Stomach (tissue), 4 donors: ENCODE measurements around the gene C8B.

Experiments
- CTCF ChIP-seq, 7 experiments: fragments of 450-650 bp in 4 of 7; fragments of 200-600 bp in 3 of 7; sonication (generic) in 3 of 7; IDR thresholded peaks; one replicate each; pipeline ENCODE4 v1.5.1; 2016 to 2019; ENCODE audit warnings: antibody characterized with exemption in 7 of 7, control low read depth in 2 of 7, mild to moderate bottlenecking in 1 of 7
- EP300 ChIP-seq: sonication (generic); formaldehyde crosslinking; IDR thresholded peaks from one replicate; pipeline ENCODE4 v1.6.1; 2017; ENCODE audit warnings: antibody characterized with exemption
- POLR2A ChIP-seq, 4 donors: fragments of 450-650 bp; IDR thresholded peaks; one replicate each; pipeline ENCODE4 v1.6.1; 2016; ENCODE audit warnings: antibody characterized with exemption in 4 of 4, control low read depth in 2 of 4, mild to moderate bottlenecking in 1 of 4, moderate library complexity in 1 of 4
- POLR2AphosphoS5 ChIP-seq, 3 donors: sonication (generic); formaldehyde crosslinking; IDR thresholded peaks; one replicate each; pipeline ENCODE4 v1.6.1; 2016; ENCODE audit warnings: antibody characterized with exemption in 3 of 3

GRCh38 chr1:56968878-56969495 lies 3.2 kb upstream of the C8B start:
- no peak for TF ChIP-seq POLR2A (IDR thresholded peaks at IDR 0.05)
- no peak for TF ChIP-seq CTCF (IDR thresholded peaks at IDR 0.05)
- no peak for TF ChIP-seq EP300
- TF ChIP-seq POLR2AphosphoS5 (IDR thresholded peaks at IDR 0.05), result no peak
